ENCODE measurements around the gene CLCN4. TPM values are rescaled to one million over a fixed set of nuclear protein-coding genes. Genes with fewer than 3 reads are reported as not detected.

CLCN4 gene
- total and polyA plus RNA-seq, 8 donors = 0.35 to 22.3 (median 2.7) TPM; not detected in 1

- H3K4me3 ChIP-seq = no peak overlapping the region
- WGBS, 5 donors = 78 to 92% (median 89%) methylated on average over 14 to 20 of the region's 20 CpGs
- intact Hi-C loops (cut with DNase I; ENCODE audit: low total_unique reads) = no loop called here
- H3K9me3 ChIP-seq = no peaks in the 10 kb centered on the region
- no peak for DNase-seq
- H3K27me3 ChIP-seq = peaks cover 0 to 6% (median 0%) of the 10 kb centered on the region in 3 donors
- TF ChIP-seq POLR2AphosphoS5 (IDR thresholded peaks at IDR 0.05) (no peak), POLR2A (IDR thresholded peaks at IDR 0.05) (no peak), EP300 (IDR thresholded peaks at IDR 0.05) (no peak), CTCF (IDR thresholded peaks at IDR 0.05) (no peak)
- peaks cover 0 to 43% (median 25%) of the 10 kb centered on the region in 4 donors for H3K36me3 ChIP-seq
- H3K4me1 ChIP-seq = peaks cover 0 to 19% (median 3%) of the 10 kb centered on the region in 4 donors
- H3K27ac ChIP-seq = no peak overlapping the region
These were observed 32.1 kb upstream of the CLCN4 start for GRCh38 chrX:10124506-10125247.

GRCh38 chrX:10125248-10125615, 31.5 kb upstream of the CLCN4 start:
- TF ChIP-seq POLR2A (IDR thresholded peaks at IDR 0.05) (no peak), CTCF (IDR thresholded peaks at IDR 0.05) (no peak), EP300 (IDR thresholded peaks at IDR 0.05) (no peak), POLR2AphosphoS5 (IDR thresholded peaks at IDR 0.05) (no peak)
- WGBS, 5 donors = 73 to 97% (median 94%) methylated on average over 3 to 13 of the region's 13 CpGs

GRCh38 chrX:10126044-10126443, 30.7 kb upstream of the CLCN4 start:
- Histone ChIP-seq H3K4me3 (no peak overlapping the region), H3K27ac (no peak overlapping the region), H3K9me3 (no peaks in the 10 kb centered on the region), H3K27me3 (peaks cover 0 to 6% (median 0%) of the 10 kb centered on the region in 3 donors), H3K36me3 (peaks cover 0 to 57% (median 36%) of the 10 kb centered on the region in 4 donors), H3K4me1 (peaks cover 0 to 7% (median 0%) of the 10 kb centered on the region in 4 donors)
- no peak for DNase-seq
- 81 to 92% (median 86%) methylated on average over 18 to 23 of the region's 23 CpGs for WGBS, 5 donors
- intact Hi-C loops (cut with DNase I; ENCODE audit: low total_unique reads) = no loop called here
- no peak for TF ChIP-seq CTCF (IDR thresholded peaks at IDR 0.05)
- TF ChIP-seq EP300 (IDR thresholded peaks at IDR 0.05) = no peak
- no peak for TF ChIP-seq POLR2AphosphoS5 (IDR thresholded peaks at IDR 0.05)
- no peak for TF ChIP-seq POLR2A (IDR thresholded peaks at IDR 0.05)

More at GRCh38 chrX:10125248-10125615, 31.5 kb upstream of the CLCN4 start:
- no peak overlapping the region for H3K27ac ChIP-seq
- peaks cover 0 to 14% (median 3%) of the 10 kb centered on the region in 4 donors for H3K4me1 ChIP-seq
- no peak for DNase-seq
- H3K4me3 ChIP-seq = no peak overlapping the region
- H3K36me3 ChIP-seq = peaks cover 0 to 49% (median 31%) of the 10 kb centered on the region in 4 donors
- H3K27me3 ChIP-seq = peaks cover 0 to 6% (median 0%) of the 10 kb centered on the region in 3 donors
- intact Hi-C loops (cut with DNase I; ENCODE audit: low total_unique reads) = no loop called here
- no peaks in the 10 kb centered on the region for H3K9me3 ChIP-seq

- intact Hi-C loops (cut with DNase I; ENCODE audit: low total_unique reads) = no loop called here
- 91 to 97% (median 94%) methylated on average over 10 of the region's 10 CpGs for WGBS, 5 donors
- Histone ChIP-seq H3K27me3 (peaks cover 0 to 6% (median 0%) of the 10 kb centered on the region in 3 donors), H3K4me3 (no peak overlapping the region), H3K36me3 (peaks cover 0 to 64% (median 39%) of the 10 kb centered on the region in 4 donors), H3K27ac (no peak overlapping the region), H3K9me3 (no peaks in the 10 kb centered on the region), H3K4me1 (peaks cover 0 to under 1% (median 0%) of the 10 kb centered on the region in 4 donors)
- TF ChIP-seq POLR2AphosphoS5 (IDR thresholded peaks at IDR 0.05) (no peak), POLR2A (IDR thresholded peaks at IDR 0.05) (no peak), CTCF (IDR thresholded peaks at IDR 0.05) (no peak), EP300 (IDR thresholded peaks at IDR 0.05) (no peak)
- no peak for DNase-seq
These were observed 29.9 kb upstream of the CLCN4 start for GRCh38 chrX:10126834-10127233.

Data from stomach (tissue), 9 donors.